SK-N-SH treated with all-trans-retinoic acid at 6 μM for 48 hours (cell line): ENCODE results near the gene GRM7.

Experiments
- GLIS3 ChIP-seq: fragments of 250-450 bp; sonication (Bioruptor Pico); IDR thresholded peaks from 2 replicates; pipeline ENCODE4 v1.5.0; 2020; ENCODE audit warnings: mild to moderate bottlenecking, moderate library complexity
- RARB ChIP-seq: fragments of 250-450 bp; sonication (Bioruptor Pico); IDR thresholded peaks from 2 replicates; pipeline ENCODE4 v1.8.0; 2021; ENCODE audit warnings: mild to moderate bottlenecking, moderate library complexity
- SNAI2 ChIP-seq: fragments of 250-450 bp; sonication (Bioruptor Pico); IDR thresholded peaks from 2 replicates; pipeline ENCODE4 v1.5.0; 2020; ENCODE audit warnings: mild to moderate bottlenecking, moderate library complexity
- ZFP3 ChIP-seq: fragments of 250-450 bp; sonication (Bioruptor Pico); IDR thresholded peaks from 2 replicates; pipeline ENCODE4 v1.5.0; 2020; ENCODE audit warnings: mild to moderate bottlenecking, moderate library complexity
- TF ChIP-seq, protein P1 (sequence below): fragments of 250-450 bp; sonication (Bioruptor Pico); IDR thresholded peaks from 2 replicates; pipeline ENCODE4 v1.8.0; 2020; ENCODE audit warnings: mild to moderate bottlenecking, moderate library complexity, borderline replicate concordance
- TF ChIP-seq, protein P2 (sequence below): fragments of 250-450 bp; sonication (Bioruptor Pico); IDR thresholded peaks from 2 replicates; pipeline ENCODE4 v1.5.0; 2020; ENCODE audit warnings: mild to moderate bottlenecking, moderate library complexity

GRCh38 chr3:7678521-7678920, 817.6 kb downstream of the GRM7 start:
- no peak for TF ChIP-seq ZFP3 (CRISPR knock-in tag)
- no peak for TF ChIP-seq SNAI2
- TF ChIP-seq, protein P1, sequence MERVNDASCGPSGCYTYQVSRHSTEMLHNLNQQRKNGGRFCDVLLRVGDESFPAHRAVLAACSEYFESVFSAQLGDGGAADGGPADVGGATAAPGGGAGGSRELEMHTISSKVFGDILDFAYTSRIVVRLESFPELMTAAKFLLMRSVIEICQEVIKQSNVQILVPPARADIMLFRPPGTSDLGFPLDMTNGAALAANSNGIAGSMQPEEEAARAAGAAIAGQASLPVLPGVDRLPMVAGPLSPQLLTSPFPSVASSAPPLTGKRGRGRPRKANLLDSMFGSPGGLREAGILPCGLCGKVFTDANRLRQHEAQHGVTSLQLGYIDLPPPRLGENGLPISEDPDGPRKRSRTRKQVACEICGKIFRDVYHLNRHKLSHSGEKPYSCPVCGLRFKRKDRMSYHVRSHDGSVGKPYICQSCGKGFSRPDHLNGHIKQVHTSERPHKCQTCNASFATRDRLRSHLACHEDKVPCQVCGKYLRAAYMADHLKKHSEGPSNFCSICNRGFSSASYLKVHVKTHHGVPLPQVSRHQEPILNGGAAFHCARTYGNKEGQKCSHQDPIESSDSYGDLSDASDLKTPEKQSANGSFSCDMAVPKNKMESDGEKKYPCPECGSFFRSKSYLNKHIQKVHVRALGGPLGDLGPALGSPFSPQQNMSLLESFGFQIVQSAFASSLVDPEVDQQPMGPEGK (CRISPR knock-in tag): no peak
- no peak for TF ChIP-seq RARB
- TF ChIP-seq, protein P2, sequence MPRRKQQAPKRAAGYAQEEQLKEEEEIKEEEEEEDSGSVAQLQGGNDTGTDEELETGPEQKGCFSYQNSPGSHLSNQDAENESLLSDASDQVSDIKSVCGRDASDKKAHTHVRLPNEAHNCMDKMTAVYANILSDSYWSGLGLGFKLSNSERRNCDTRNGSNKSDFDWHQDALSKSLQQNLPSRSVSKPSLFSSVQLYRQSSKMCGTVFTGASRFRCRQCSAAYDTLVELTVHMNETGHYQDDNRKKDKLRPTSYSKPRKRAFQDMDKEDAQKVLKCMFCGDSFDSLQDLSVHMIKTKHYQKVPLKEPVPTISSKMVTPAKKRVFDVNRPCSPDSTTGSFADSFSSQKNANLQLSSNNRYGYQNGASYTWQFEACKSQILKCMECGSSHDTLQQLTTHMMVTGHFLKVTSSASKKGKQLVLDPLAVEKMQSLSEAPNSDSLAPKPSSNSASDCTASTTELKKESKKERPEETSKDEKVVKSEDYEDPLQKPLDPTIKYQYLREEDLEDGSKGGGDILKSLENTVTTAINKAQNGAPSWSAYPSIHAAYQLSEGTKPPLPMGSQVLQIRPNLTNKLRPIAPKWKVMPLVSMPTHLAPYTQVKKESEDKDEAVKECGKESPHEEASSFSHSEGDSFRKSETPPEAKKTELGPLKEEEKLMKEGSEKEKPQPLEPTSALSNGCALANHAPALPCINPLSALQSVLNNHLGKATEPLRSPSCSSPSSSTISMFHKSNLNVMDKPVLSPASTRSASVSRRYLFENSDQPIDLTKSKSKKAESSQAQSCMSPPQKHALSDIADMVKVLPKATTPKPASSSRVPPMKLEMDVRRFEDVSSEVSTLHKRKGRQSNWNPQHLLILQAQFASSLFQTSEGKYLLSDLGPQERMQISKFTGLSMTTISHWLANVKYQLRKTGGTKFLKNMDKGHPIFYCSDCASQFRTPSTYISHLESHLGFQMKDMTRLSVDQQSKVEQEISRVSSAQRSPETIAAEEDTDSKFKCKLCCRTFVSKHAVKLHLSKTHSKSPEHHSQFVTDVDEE (CRISPR knock-in tag): no peak
- no peak for TF ChIP-seq GLIS3 (CRISPR knock-in tag)
